ENCODE data around the gene ACO1.

Gene ACO1

DNA sequence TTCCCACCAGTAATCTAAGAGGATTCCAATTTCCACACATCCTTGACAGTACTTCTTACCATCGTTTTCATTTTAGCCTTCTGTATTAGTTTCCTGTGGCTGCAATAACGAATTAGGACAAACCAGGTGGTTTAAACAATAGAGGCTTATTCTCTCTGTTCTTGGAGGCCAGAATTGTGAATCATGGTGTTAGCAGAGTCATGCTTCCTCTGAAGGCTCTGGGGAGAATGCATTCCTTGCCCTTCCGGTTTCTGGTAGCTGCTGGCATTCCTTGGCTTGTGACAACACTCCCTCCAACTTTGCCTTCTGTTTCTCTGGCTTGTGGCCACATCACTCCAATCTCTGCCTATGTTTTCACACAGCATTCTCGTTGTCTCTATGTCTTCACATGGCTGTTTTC lies 118.0 kb downstream of the ACO1 start:
- DNase-seq, result no peak

DNA sequence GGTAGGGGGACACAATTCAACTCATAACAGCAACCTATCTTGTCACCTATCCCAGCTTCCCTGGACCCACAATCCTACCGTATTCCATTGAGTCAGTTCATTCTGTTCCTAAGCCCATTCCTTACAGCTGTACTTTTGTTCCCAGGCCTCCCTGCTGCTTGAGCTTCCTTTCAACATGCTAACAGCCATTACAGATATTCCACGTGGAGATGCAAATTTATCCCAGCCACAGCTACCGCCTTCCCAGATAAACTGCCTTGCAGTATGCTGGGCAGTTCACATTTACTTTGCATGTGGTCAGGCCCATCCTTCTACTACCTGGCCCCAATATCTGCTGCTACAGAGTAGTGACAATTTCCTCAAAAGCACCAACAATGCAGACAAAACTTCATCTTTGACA lies 118.6 kb downstream of the ACO1 start:
- no peak for DNase-seq
